ENCODE results near the gene RAB15.

GRCh38 chr14:64945431-64946178 lies 26.5 kb downstream of the RAB15 start:
- TF ChIP-seq, protein P1, sequence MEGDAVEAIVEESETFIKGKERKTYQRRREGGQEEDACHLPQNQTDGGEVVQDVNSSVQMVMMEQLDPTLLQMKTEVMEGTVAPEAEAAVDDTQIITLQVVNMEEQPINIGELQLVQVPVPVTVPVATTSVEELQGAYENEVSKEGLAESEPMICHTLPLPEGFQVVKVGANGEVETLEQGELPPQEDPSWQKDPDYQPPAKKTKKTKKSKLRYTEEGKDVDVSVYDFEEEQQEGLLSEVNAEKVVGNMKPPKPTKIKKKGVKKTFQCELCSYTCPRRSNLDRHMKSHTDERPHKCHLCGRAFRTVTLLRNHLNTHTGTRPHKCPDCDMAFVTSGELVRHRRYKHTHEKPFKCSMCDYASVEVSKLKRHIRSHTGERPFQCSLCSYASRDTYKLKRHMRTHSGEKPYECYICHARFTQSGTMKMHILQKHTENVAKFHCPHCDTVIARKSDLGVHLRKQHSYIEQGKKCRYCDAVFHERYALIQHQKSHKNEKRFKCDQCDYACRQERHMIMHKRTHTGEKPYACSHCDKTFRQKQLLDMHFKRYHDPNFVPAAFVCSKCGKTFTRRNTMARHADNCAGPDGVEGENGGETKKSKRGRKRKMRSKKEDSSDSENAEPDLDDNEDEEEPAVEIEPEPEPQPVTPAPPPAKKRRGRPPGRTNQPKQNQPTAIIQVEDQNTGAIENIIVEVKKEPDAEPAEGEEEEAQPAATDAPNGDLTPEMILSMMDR (IDR thresholded peaks at IDR 0.05; ENCODE audit: borderline replicate concordance, extremely low read depth, low read length, poor library complexity, severe bottlenecking) = no peak
- no peak for TF ChIP-seq EZH2 (IDR thresholded peaks at IDR 0.05; ENCODE audit: borderline replicate concordance, low read depth, low read length, severe bottlenecking)

Data from DND-41 (cell line).